Osteoblast (primary cell): Measurements from ENCODE around the gene LAMTOR1. TPM values are rescaled to one million over a fixed set of nuclear protein-coding genes. Genes with fewer than 3 reads are reported as not detected.

ENCODE experiments used
- DNase-seq: peaks from one replicate; pipeline ENCODE4 v3.0.0; 2011; ENCODE audit warnings: low spot score, mixed read lengths; ENCODE audit not compliant: insufficient read length; ENCODE audit errors: missing footprints
- H2AFZ ChIP-seq: 2 replicates; pipeline ENCODE4 v1.6.0; 2011; ENCODE audit warnings: mild to moderate bottlenecking, low read length
- H3K27ac ChIP-seq: 2 replicates; pipeline ENCODE4 v1.5.1; 2011; ENCODE audit warnings: mild to moderate bottlenecking, low read depth, low read length, moderate library complexity
- H3K27me3 ChIP-seq: 2 replicates; pipeline ENCODE4 v1.6.0; 2012; ENCODE audit warnings: mild to moderate bottlenecking, control low read depth, inconsistent platforms, low read length, moderate library complexity; ENCODE audit not compliant: insufficient read depth
- H3K36me3 ChIP-seq: 2 replicates; pipeline ENCODE4 v1.5.1; 2011; ENCODE audit warnings: mild to moderate bottlenecking, low read length, control low read depth, moderate library complexity; ENCODE audit not compliant: insufficient read depth
- H3K4me1 ChIP-seq: 2 replicates; pipeline ENCODE4 v1.5.1; 2011; ENCODE audit warnings: mild to moderate bottlenecking, low read length, control low read depth, moderate library complexity; ENCODE audit not compliant: insufficient read depth
- H3K4me2 ChIP-seq: 2 replicates; pipeline ENCODE4 v1.6.0; 2011; ENCODE audit warnings: mild to moderate bottlenecking, low read length; ENCODE audit not compliant: insufficient read depth
- H3K4me3 ChIP-seq: fragments of 200-600 bp; sonication (generic); 3 replicates; pipeline ENCODE4 v1.5.1; 2012; ENCODE audit warnings: mild to moderate bottlenecking, low read length, inconsistent platforms; ENCODE audit not compliant: insufficient read depth
- H3K79me2 ChIP-seq: 2 replicates; pipeline ENCODE4 v1.6.0; 2012; ENCODE audit warnings: mild to moderate bottlenecking, low read length, control low read depth, inconsistent platforms; ENCODE audit not compliant: insufficient read depth
- H3K9me3 ChIP-seq: 2 replicates; pipeline ENCODE4 v1.5.1; 2011; ENCODE audit warnings: low read depth, low read length, control low read depth
- H4K20me1 ChIP-seq: 2 replicates; pipeline ENCODE4 v1.6.0; 2012; ENCODE audit warnings: mild to moderate bottlenecking, low read length, control low read depth; ENCODE audit not compliant: insufficient read depth
- small RNA-seq: library from RNA; depleted of rRNA; stranded (forward); fragments of <200 nt; gene quantifications from one replicate; pipeline ENCODE3, GENCODE V24; 2012
- total RNA-seq: library from RNA; depleted of rRNA; stranded (reverse); fragments of >200 nt; gene quantifications from 2 replicates; pipeline ENCODE4 v1.2.3, GENCODE V29; 2012
- TF ChIP-seq, protein P1 (sequence below): IDR thresholded peaks from 2 replicates; pipeline ENCODE4 v1.5.1; 2011; ENCODE audit warnings: mild to moderate bottlenecking, low read depth, low read length, moderate library complexity; ENCODE audit errors: extremely low read depth

The LAMTOR1 gene
- total RNA-seq, 1 donor: 131 TPM

- Histone ChIP-seq H3K27ac (peak overlapping the region; percentile 36), H3K36me3 (peaks cover 10% of the 10 kb centered on the region), H3K79me2 (peaks cover 74% of the 10 kb centered on the region), H3K4me3 (no peak overlapping the region), H3K9me3 (no peaks in the 10 kb centered on the region), H4K20me1 (no peaks in the 10 kb centered on the region), H2AFZ (no peak overlapping the region), H3K4me1 (no peaks in the 10 kb centered on the region), H3K27me3 (no peaks in the 10 kb centered on the region), H3K4me2 (no peak overlapping the region)
- DNase-seq: no peak
- TF ChIP-seq, protein P1, sequence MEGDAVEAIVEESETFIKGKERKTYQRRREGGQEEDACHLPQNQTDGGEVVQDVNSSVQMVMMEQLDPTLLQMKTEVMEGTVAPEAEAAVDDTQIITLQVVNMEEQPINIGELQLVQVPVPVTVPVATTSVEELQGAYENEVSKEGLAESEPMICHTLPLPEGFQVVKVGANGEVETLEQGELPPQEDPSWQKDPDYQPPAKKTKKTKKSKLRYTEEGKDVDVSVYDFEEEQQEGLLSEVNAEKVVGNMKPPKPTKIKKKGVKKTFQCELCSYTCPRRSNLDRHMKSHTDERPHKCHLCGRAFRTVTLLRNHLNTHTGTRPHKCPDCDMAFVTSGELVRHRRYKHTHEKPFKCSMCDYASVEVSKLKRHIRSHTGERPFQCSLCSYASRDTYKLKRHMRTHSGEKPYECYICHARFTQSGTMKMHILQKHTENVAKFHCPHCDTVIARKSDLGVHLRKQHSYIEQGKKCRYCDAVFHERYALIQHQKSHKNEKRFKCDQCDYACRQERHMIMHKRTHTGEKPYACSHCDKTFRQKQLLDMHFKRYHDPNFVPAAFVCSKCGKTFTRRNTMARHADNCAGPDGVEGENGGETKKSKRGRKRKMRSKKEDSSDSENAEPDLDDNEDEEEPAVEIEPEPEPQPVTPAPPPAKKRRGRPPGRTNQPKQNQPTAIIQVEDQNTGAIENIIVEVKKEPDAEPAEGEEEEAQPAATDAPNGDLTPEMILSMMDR: no peak
These were observed 44.6 kb downstream of the LAMTOR1 start for GRCh38 chr11:72058416-72059034.

DNA sequence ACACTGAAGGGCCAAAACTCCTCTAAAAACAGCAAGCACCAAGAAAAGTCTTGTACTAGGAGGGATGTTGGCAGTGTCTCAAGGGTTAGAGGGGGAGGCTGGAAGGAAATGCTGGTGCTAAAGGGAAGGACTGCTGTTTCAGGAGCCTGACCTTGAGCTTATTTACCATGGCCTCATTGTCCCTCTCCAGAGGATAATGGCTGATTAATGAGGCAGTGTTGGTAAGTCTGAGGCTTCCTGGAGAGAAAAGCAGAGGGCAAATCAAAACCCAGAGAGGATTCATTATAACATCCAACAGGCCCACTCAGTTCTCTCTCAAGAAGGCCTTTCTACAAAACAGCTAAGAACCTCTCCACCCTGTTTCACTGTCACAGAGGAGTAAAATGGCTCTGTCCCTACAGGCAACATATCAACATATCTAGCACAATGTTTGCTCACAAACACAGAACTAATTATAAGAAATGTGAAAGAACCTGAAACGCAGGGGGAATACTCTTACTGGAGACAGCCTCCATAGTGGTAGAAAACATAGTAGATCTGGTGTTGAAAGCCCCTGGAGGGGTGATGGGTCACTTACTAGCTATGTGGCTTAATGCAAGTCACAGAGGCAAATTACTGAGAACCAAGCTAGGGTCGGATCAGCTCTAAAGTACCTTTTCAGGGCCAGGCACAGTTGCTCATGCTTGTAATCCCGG is 54.2 kb downstream of the LAMTOR1 start:
- no peaks in the 10 kb centered on the region for H3K9me3 ChIP-seq
- no peak overlapping the region for H3K4me3 ChIP-seq
- H3K4me2 ChIP-seq: no peak overlapping the region
- no peaks in the 10 kb centered on the region for H3K27me3 ChIP-seq
- TF ChIP-seq, protein P1: no peak
- no peak for DNase-seq
- peak overlapping the region; percentile 8 for H3K27ac ChIP-seq
- H2AFZ ChIP-seq: no peak overlapping the region
- peaks cover 63% of the 10 kb centered on the region for H3K79me2 ChIP-seq
- H3K36me3 ChIP-seq: peaks cover 3% of the 10 kb centered on the region
- H3K4me1 ChIP-seq: no peaks in the 10 kb centered on the region
- H4K20me1 ChIP-seq: no peaks in the 10 kb centered on the region

Small RNA genes within 50 kb of the gene (small RNA-seq; reads per million reads assigned to genes)
- not detected for gene MIR3165
- gene RNU6-72P: not detected

Other genes starting within 250 kb of the LAMTOR1 start
- gene DEFB131B, start 224.8 kb downstream of the LAMTOR1 start, total RNA-seq: not detected in 2 replicates
- 8.8 and 9.4 TPM in 2 replicates for gene XNDC1N, start 174.7 kb downstream of the LAMTOR1 start, total RNA-seq
- gene RNF121, start 174.3 kb downstream of the LAMTOR1 start, total RNA-seq: 32.1 and 32.2 TPM in 2 replicates
- 4.0 and 4.4 TPM in 2 replicates for gene IL18BP, start 104.4 kb downstream of the LAMTOR1 start, total RNA-seq
- 176 and 182 TPM in 2 replicates for gene NUMA1, start 22.8 kb downstream of the LAMTOR1 start, total RNA-seq
- gene LRRC51, start 22.4 kb downstream of the LAMTOR1 start, total RNA-seq: 5.1 and 6.2 TPM in 2 replicates
- not detected in 2 replicates for gene TOMT, start 2.6 kb upstream of the LAMTOR1 start, total RNA-seq
- gene ANAPC15, start 9.4 kb upstream of the LAMTOR1 start, total RNA-seq: 21.7 and 23.0 TPM in 2 replicates
- 0.88 and 1.1 TPM in 2 replicates for gene FOLR3, start 32.4 kb upstream of the LAMTOR1 start, total RNA-seq
- gene FOLR1, start 88.8 kb upstream of the LAMTOR1 start, total RNA-seq: under 0.01 and 0.36 TPM in 2 replicates
- gene FOLR2, start 113.5 kb upstream of the LAMTOR1 start, total RNA-seq: not detected in 2 replicates
- 86.5 and 92.2 TPM in 2 replicates for gene INPPL1, start 121.5 kb upstream of the LAMTOR1 start, total RNA-seq
- gene PHOX2A, start 140.9 kb upstream of the LAMTOR1 start, total RNA-seq: not detected in 2 replicates